SJSA1 (cell line): Measurements from ENCODE around the gene HOGA1. TPM values are rescaled to one million over a fixed set of nuclear protein-coding genes. Genes with fewer than 3 reads are reported as not detected.
"Not testable (repeated sequence)": the region's sequence is repeated elsewhere in the genome, so short reads cannot be mapped to it uniquely, and the experiment has no call there.

Experiments used
- DNase-seq, 2 experiments: peaks; one replicate each; pipeline ENCODE4 v3.0.0-alpha.2; 2015 to 2020; ENCODE audit warnings: low spot score in 2 of 2, low read depth in 1 of 2
- H3K27ac ChIP-seq: fragments of 250-450 bp; sonication (Bioruptor Pico); 2 replicates; pipeline ENCODE4 v1.5.1; 2020; ENCODE audit warnings: mild to moderate bottlenecking, moderate library complexity
- H3K27me3 ChIP-seq: fragments of 250-450 bp; sonication (Bioruptor Pico); replicated peaks from 2 replicates; pipeline ENCODE4 v1.5.1; 2020; ENCODE audit warnings: mild to moderate bottlenecking, moderate library complexity
- H3K36me3 ChIP-seq: fragments of 250-450 bp; sonication (Bioruptor Pico); 2 replicates; pipeline ENCODE4 v1.5.1; 2020; ENCODE audit warnings: mild to moderate bottlenecking
- H3K4me1 ChIP-seq: fragments of 250-450 bp; sonication (Bioruptor Pico); replicated peaks from 2 replicates; pipeline ENCODE4 v1.6.1; 2021; ENCODE audit warnings: mild to moderate bottlenecking
- H3K4me3 ChIP-seq: fragments of 250-450 bp; sonication (Bioruptor Pico); 2 replicates; pipeline ENCODE4 v1.5.1; 2020; ENCODE audit warnings: mild to moderate bottlenecking
- H3K9me3 ChIP-seq: fragments of 250-450 bp; sonication (Bioruptor Pico); replicated peaks from 2 replicates; pipeline ENCODE4 v1.5.1; 2020; ENCODE audit warnings: mild to moderate bottlenecking
- total RNA-seq: library from RNA; depleted of rRNA; stranded (reverse); fragments of >200 nt; shearing (Covaris generic); gene quantifications from 2 replicates; pipeline ENCODE4 v1.2.3, GENCODE V29; 2014

HOGA1 gene
- total RNA-seq, 1 experiment from 2014 or later: 0.21 TPM

DNA sequence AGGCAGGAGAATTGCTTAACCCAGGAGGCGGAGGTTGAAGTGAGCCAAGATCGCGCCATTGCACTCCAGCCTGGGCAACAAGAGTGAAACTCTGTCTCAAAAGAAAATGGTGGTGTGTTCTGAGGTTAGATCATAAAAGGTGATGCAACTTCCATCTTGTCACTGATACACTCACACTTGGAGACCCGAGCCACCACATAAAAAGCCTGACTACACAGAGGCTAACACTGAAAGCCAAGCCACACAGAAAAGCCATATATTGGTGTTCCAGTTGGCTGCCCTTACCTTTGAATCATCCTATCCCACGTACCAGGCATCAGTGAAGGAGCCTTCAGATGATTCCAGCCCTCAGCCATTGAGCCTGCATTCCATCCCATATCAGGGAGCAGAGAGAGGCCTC, 45.1 kb downstream of the HOGA1 start:
- DNase-seq: no peak
- H3K4me3 ChIP-seq: no peak overlapping the region
- peaks cover 4% of the 10 kb centered on the region for H3K4me1 ChIP-seq
- no peaks in the 10 kb centered on the region for H3K27me3 ChIP-seq
- no peaks in the 10 kb centered on the region for H3K9me3 ChIP-seq
- H3K27ac ChIP-seq: no peak overlapping the region
- H3K36me3 ChIP-seq: no peaks in the 10 kb centered on the region

DNA sequence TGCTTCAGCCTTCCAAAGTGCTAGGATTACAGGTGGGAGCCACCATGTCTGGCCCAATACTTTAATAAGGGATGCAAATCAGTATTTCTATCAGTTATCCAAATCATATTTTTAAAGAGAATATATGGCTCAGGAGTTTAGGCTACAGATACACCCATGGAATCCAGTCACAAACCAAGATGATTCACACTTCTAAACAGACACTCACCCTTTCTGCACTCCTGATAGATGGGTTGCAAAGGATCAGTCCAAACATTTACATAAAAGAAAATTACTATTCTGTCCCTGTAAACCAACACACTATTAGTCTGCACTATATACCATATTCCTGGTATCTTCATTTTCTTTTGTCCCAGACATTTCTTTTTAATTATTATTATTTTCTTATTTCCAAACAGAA, 46.9 kb downstream of the HOGA1 start:
- H3K36me3 ChIP-seq: no peaks in the 10 kb centered on the region
- no peak for DNase-seq
- H3K4me3 ChIP-seq: no peak overlapping the region
- H3K4me1 ChIP-seq: peaks cover 4% of the 10 kb centered on the region
- H3K27ac ChIP-seq: no peak overlapping the region
- no peaks in the 10 kb centered on the region for H3K27me3 ChIP-seq
- H3K9me3 ChIP-seq: no peaks in the 10 kb centered on the region

DNA sequence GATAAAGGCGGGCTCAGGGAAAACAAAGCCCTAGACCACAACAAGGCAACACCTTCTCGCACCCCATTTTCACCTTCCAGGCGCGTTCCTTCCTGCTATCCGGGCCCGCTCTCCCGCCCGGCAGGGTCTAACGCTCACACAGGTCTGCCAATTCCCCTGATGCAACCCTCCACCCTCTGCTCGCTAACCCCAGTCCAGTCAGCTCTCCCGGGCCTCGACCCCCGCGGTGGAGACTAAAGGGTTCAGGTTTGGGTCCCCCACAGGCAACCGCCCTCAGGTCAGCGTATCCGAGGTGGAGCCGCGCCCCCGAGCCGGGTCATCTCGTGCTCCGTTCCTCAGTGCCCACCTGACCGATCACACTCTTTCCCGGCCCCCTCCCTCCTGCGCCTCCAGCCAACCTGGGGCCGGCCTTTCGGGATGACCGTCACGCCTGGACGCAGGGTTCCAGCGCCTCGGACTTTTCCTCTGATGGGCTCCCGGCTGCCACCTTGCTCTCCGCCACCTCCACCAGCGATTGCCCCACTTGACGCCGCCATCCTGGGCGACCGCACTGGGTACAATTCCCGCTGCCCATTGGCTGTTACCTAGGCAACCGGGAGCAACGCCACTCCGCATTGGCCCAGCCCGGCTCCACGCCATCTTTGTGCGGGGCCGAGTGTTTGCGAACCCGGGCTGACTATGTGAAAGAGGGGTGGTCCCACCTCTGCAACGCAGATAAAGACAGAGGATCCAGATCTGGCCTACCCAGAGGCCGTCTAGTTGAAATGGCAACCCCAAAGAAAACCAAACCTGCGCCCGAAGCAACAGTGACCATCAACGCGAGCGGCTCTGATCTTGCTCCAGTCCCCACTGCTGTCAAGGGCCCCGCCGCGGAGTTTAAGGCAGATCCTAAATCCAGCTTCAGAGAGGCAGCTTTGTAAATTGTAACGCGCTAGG, 49.0 kb downstream of the HOGA1 start, which contains the start of gene MORN4:
MORN4 (minus strand) TSS at position 552 of the 936 bp plus-strand sequence. CDS start 13,847 bp downstream, outside the sequence.
- Histone ChIP-seq H3K27me3 (no peaks in the 10 kb centered on the region), H3K4me3 (peak within 1 kb of the TSS; percentile 66), H3K27ac (no peak within 1 kb of the TSS), H3K9me3 (no peaks in the 10 kb centered on the region), H3K4me1 (peaks cover 4% of the 10 kb centered on the region), H3K36me3 (no peaks in the 10 kb centered on the region)
- DNase-seq: peak; percentile 86 to 94

DNA sequence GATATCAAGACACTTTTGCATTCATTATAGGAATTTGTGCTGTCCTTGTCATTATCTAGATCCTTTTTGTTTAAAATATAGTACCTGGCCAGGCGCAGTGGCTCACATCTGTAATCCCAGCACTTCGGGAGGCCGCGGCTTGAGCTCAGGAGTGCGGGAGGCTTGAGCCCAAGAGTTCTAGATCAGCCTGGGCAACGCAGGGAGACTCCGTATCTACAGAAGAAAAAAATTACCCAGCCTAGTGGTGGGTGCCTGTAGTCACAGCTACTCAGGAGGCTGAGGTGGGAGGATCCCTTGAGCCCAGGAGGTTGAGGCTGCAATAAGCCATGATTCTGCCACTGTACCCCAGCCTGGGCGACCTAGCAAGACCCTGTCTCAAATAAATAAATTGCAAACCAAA, 49.7 kb downstream of the HOGA1 start:
- Histone ChIP-seq H3K9me3 (no peaks in the 10 kb centered on the region), H3K27ac (no peak overlapping the region), H3K4me3 (peak overlapping the region; percentile 66), H3K4me1 (peaks cover 4% of the 10 kb centered on the region), H3K36me3 (no peaks in the 10 kb centered on the region), H3K27me3 (no peaks in the 10 kb centered on the region)
- no peak for DNase-seq

DNA sequence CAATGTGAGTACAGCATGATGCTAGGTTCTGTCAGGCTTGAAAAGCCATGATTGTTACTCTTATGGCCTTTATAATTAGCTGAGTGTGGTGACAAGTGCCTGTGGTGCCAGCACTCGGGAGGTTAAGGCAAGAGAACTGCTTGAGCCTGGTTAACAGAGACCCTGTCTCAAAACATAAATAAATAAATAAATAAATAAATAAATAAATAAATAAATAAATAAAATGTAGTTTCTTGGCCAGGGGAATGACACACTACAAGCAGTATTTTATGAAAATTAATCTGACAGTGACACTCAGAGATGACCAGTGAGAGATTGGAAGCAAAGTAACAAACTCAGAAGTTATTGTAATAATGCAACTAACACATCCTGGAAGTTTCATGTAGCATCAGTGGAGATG, 51.4 kb downstream of the HOGA1 start:
- Histone ChIP-seq H3K4me1 (peaks cover 4% of the 10 kb centered on the region), H3K9me3 (no peaks in the 10 kb centered on the region), H3K4me3 (no peak overlapping the region), H3K27ac (no peak overlapping the region), H3K27me3 (no peaks in the 10 kb centered on the region), H3K36me3 (peaks cover under 1% of the 10 kb centered on the region; the same call in 1 of the 2 replicates)
- DNase-seq: no peak

DNA sequence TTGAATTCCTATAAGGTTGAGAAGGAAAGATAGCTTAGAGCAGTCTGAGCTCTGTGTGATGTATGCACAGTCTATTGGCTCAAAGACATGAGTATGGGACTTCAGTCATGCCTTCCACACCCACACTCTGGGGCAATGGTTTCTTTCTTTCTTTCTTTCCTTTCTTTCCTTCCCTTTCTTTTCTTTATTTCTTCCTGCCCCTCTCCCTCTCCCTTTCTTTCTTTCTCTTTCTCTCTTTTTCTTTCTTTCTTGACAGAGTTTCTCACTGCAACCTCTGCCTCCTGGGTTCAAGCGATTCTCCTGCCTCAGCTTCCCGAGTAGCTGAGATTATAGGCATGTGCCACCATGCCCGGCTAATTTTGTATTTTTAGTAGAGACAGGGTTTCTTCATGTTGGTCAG, 54.9 kb downstream of the HOGA1 start:
- not testable (repeated sequence) for DNase-seq, H3K27ac ChIP-seq, H3K4me3 ChIP-seq, H3K4me1 ChIP-seq, H3K9me3 ChIP-seq, H3K27me3 ChIP-seq
- H3K36me3 ChIP-seq: peaks cover 13% of the 10 kb centered on the region

DNA sequence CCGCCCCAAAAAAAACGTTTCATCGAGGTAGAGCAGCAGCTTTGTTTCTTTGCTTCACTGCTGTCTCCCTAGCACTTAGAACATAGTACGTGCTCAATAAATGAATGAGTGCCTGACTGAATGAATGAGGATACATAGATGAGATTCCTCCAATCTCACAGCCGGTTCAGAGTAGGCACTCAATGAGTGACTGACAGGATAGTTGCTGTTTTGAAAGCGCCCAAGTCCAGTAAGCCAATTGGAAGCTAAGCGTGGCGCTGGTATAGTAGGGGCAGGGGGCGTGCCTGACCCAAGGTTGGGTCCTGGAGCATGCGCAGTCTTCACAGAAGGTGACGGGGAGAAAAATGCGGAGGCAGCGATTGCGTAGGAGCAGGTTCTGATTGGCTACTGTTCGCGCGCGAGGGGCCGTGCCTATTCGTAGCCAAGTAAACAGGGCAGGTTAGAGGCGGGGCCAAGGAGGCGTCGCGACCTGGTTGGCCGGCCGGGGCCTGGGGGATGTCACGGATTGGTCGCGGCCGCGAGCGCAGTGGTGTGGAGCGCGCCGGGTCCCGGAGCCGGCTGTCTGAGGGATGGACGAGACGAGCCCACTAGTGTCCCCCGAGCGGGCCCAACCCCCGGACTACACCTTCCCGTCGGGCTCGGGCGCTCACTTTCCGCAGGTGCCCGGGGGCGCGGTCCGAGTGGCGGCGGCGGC, 56.1 kb downstream of the HOGA1 start, which contains the start of gene PI4K2A:
PI4K2A (plus strand) TSS at position 498 of the 694 bp plus-strand sequence; CDS start at position 570, 72 bp downstream.
- peak; percentile 96 to 99 for DNase-seq
- H3K4me3 ChIP-seq: peak within 1 kb of the TSS; percentile 85
- H3K27me3 ChIP-seq: no peaks in the 10 kb centered on the region
- H3K27ac ChIP-seq: no peak within 1 kb of the TSS; the same call in 1 of the 2 replicates
- H3K4me1 ChIP-seq: peaks cover 5% of the 10 kb centered on the region; the same call in 1 of the 2 replicates
- no peaks in the 10 kb centered on the region for H3K9me3 ChIP-seq
- H3K36me3 ChIP-seq: peaks cover 24% of the 10 kb centered on the region

DNA sequence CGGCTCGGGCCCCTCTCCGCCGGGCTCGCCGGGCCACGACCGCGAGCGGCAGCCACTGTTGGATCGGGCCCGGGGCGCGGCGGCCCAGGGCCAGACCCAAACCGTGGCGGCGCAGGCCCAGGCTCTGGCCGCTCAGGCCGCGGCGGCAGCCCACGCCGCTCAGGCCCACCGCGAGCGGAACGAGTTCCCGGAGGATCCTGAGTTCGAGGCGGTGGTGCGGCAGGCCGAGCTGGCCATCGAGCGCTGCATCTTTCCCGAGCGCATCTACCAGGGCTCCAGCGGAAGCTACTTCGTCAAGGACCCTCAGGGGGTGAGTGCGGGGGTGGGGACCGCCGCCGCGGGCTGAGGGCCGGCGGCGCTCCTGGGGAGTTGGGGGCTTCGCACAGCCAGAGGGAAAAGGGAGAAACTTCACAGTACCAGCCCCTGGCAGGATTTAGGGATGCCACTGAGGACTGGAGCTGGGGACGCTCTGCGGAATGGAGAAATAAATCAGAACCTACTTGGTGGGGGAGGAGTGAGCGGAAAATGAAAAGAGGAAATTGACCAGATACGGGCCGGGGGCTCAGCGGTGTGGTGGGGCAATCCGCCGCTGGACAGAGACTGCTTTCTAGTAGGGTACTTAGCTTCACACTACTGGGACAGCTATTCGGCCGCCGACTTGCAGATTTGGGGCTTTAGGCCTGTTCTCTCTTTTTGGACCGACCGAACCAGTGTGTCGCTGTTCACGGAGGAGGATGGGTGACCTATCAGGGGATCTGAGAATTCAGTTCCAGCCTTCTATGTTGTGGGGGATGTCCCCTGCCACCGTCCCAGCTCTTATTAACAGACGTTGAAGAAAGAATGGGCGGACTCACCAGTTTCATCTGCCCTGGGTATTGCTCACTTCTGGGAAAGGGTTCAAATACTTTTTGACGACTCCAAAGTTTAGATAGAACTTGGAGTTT, 57.0 kb downstream of the HOGA1 start:
- no peaks in the 10 kb centered on the region for H3K27me3 ChIP-seq
- no peak overlapping the region; the same call in 1 of the 2 replicates for H3K27ac ChIP-seq
- H3K4me3 ChIP-seq: peak overlapping the region; percentile 85
- H3K4me1 ChIP-seq: peaks cover 5% of the 10 kb centered on the region; the same call in 1 of the 2 replicates
- H3K9me3 ChIP-seq: no peaks in the 10 kb centered on the region
- peaks cover 24% of the 10 kb centered on the region for H3K36me3 ChIP-seq
- peak in 1 of 2 experiments; percentile 34 for DNase-seq

DNA sequence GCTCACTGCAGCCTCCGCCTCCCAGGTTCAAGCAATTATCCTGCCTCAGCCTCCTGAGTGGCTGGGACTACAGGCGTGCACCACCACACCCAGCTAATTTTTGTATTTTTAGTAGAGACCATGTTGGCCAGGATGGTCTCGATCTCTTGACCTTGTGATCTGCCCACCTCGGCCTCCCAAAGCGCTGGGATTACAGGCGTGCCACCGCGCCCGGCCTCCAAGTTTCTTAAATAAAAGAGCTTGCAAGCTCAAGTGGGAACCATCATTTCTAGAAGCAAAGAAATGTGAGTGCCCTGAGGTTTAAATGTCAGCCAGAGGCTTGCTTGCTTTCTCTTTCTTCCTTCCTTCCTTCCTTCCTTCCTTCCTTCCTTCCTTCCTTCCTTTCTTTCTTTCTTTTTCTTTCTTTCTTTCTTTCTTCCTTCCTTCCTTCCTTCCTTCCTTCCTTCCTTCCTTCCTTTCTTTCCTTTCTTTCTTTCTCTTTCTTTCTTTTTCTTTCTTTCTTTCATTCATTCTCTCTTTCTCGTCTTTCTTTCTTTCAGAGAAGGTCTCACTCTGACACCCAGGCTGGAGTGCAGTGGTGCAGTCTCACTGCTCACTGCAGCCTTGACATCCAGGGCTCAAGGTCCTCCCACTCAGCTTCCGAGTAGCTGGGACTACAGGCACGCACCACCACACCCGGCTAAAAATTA, 58.4 kb downstream of the HOGA1 start:
- peaks cover 24% of the 10 kb centered on the region for H3K36me3 ChIP-seq
- not testable (repeated sequence) for H3K4me3 ChIP-seq, H3K27ac ChIP-seq, DNase-seq, H3K4me1 ChIP-seq, H3K27me3 ChIP-seq, H3K9me3 ChIP-seq

DNA sequence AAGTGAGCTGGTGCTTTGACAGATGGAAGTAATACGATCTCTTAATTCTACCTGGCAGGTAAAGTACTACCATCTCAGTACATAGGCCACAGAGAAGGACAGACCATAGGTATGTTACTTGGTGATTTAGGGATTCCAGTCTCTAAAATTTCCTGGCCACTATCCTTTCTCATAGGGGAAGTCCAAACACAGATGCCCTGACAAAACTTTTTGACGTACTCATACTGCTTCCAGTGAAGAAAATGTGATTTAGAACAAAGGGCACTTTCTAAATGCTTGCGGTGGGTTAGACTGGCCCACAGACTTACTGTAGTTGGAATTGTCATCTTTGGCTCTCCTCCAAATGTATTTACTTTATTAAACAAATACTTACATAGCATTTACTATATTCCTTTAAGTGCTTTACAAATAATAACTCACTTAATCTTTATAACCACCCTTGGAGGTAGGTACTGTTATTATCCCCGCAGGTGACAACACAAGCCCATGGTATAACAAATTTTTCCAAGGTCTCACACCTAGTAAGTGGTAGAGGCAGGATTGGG, 59.3 kb downstream of the HOGA1 start:
- Histone ChIP-seq H3K27ac (no peak overlapping the region), H3K4me3 (no peak overlapping the region), H3K4me1 (peaks cover 9% of the 10 kb centered on the region), H3K27me3 (no peaks in the 10 kb centered on the region), H3K36me3 (peaks cover 29% of the 10 kb centered on the region), H3K9me3 (no peaks in the 10 kb centered on the region)
- no peak for DNase-seq

DNA sequence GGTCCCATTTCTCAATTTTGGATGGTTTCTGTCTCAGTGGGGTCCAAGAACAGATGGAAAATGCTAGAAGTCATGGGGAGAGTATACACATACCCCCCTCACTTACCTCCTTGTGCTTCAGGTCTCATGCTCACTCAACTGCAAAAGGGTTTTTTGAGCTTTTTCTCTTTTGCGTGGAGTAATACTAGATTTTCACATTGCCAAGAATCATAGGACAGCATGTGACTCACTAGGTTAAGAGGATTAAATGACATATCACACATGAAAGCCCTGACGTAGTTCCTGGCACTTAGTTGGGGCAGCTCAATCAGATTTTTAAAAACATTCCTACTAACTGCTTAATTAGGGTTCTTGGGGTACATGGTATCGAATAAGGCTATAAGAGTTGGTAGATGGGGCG, 60.7 kb downstream of the HOGA1 start:
- Histone ChIP-seq H3K36me3 (peaks cover 30% of the 10 kb centered on the region), H3K9me3 (no peaks in the 10 kb centered on the region), H3K4me1 (peaks cover 24% of the 10 kb centered on the region), H3K4me3 (no peak overlapping the region), H3K27ac (no peak overlapping the region), H3K27me3 (no peaks in the 10 kb centered on the region)
- no peak for DNase-seq

DNA sequence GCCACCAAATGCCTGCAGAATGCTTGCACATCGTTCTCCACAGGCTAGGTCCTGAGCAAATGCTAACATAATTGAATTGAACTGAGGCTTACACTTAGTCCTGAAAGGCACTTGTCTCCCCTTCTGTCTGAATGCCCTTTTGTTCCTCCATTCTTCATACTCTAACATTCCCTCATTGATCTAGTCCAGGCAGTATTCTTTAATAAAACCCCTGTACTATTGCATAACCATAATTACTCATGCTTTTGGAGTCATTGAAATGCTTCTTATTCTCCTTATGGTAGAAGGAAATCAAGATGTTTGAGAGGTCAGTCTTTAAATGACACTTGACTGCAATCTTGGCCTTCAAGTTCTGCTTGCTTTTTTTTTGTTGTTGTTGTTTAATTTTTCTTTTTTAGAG, 63.4 kb downstream of the HOGA1 start:
- no peaks in the 10 kb centered on the region for H3K27me3 ChIP-seq
- H3K9me3 ChIP-seq: no peaks in the 10 kb centered on the region
- peaks cover 27% of the 10 kb centered on the region for H3K4me1 ChIP-seq
- no peak overlapping the region for H3K4me3 ChIP-seq
- no peak overlapping the region for H3K27ac ChIP-seq
- DNase-seq: no peak
- peaks cover 47% of the 10 kb centered on the region for H3K36me3 ChIP-seq
